ENCODE results near the gene CCNL1.
A peak's percentile ranks its signal among the peaks of the same experiment; 100 is the strongest.

The CCNL1 gene

GRCh38 chr3:157176934-157177333, 17.0 kb upstream of the CCNL1 start:
- no peak overlapping the region for H3K4me2 ChIP-seq (ENCODE audit: low read length)
- no peaks in the 10 kb centered on the region for H3K9me2 ChIP-seq (ENCODE audit: low read depth, low read length)
- no peak overlapping the region for H2AFZ ChIP-seq (ENCODE audit: low read length)
- H3K9me3 ChIP-seq (ENCODE audit: low read length) = peaks cover 11% of the 10 kb centered on the region
- no peak overlapping the region for H3K9ac ChIP-seq (ENCODE audit: low read length)
- 0 out of 2 replicates have a peak, but pooled peaks cover 3% of the 10 kb centered on the region for H3F3A ChIP-seq (ENCODE audit: insufficient read depth, low read length)
- H3K4me1 ChIP-seq (ENCODE audit: insufficient read depth, low read length, severe bottlenecking) = peaks cover 18% of the 10 kb centered on the region
- no peaks in the 10 kb centered on the region for H3K27me3 ChIP-seq (ENCODE audit: insufficient read depth, low read length)
- H3K27ac ChIP-seq (ENCODE audit: low read depth, low read length, poor library complexity, severe bottlenecking) = no peak overlapping the region
- H3K79me2 ChIP-seq (ENCODE audit: insufficient read depth, low read length) = peaks cover 25% of the 10 kb centered on the region
- H3K4me3 ChIP-seq (ENCODE audit: low read depth, low read length, poor library complexity, severe bottlenecking) = no peak overlapping the region
- H3K36me3 ChIP-seq (ENCODE audit: insufficient read depth, low read length) = peaks cover 13% of the 10 kb centered on the region
- TF ChIP-seq CTCF (IDR thresholded peaks at IDR 0.05; ENCODE audit: low read length) = no peak
- TF ChIP-seq EZH2 (IDR thresholded peaks at IDR 0.05; ENCODE audit: borderline replicate concordance, low read length) = no peak
- H4K20me1 ChIP-seq (ENCODE audit: insufficient read depth, low read length) = no peaks in the 10 kb centered on the region

- no peak for TF ChIP-seq CTCF (IDR thresholded peaks at IDR 0.05; ENCODE audit: low read length)
- TF ChIP-seq EZH2 (IDR thresholded peaks at IDR 0.05; ENCODE audit: borderline replicate concordance, low read length) = no peak
- Histone ChIP-seq H3K27ac (ENCODE audit: low read depth, low read length, poor library complexity, severe bottlenecking) (peak overlapping the region; percentile 69), H3K4me1 (ENCODE audit: insufficient read depth, low read length, severe bottlenecking) (peaks cover 18% of the 10 kb centered on the region), H3K4me2 (ENCODE audit: low read length) (peak overlapping the region; percentile 93), H3F3A (ENCODE audit: insufficient read depth, low read length) (0 out of 2 replicates have a peak, but pooled peaks cover under 1% of the 10 kb centered on the region), H3K9me2 (ENCODE audit: low read depth, low read length) (no peaks in the 10 kb centered on the region), H3K9ac (ENCODE audit: low read length) (peak overlapping the region; percentile 69), H4K20me1 (ENCODE audit: insufficient read depth, low read length) (no peaks in the 10 kb centered on the region), H3K4me3 (ENCODE audit: low read depth, low read length, poor library complexity, severe bottlenecking) (peak overlapping the region; percentile 66), H2AFZ (ENCODE audit: low read length) (no peak overlapping the region), H3K79me2 (ENCODE audit: insufficient read depth, low read length) (peaks cover 25% of the 10 kb centered on the region), H3K27me3 (ENCODE audit: insufficient read depth, low read length) (no peaks in the 10 kb centered on the region), H3K9me3 (ENCODE audit: low read length) (peaks cover 6% of the 10 kb centered on the region), H3K36me3 (ENCODE audit: insufficient read depth, low read length) (peaks cover 13% of the 10 kb centered on the region)
Measured at GRCh38 chr3:157175691-157176507, 16.0 kb upstream of the CCNL1 start.

GRCh38 chr3:157174649-157175498, 14.9 kb upstream of the CCNL1 start:
- Histone ChIP-seq H3K79me2 (ENCODE audit: insufficient read depth, low read length) (peaks cover 25% of the 10 kb centered on the region), H3K4me3 (ENCODE audit: low read depth, low read length, poor library complexity, severe bottlenecking) (peak overlapping the region; percentile 66), H3F3A (ENCODE audit: insufficient read depth, low read length) (no peaks in the 10 kb centered on the region), H3K9me2 (ENCODE audit: low read depth, low read length) (no peaks in the 10 kb centered on the region), H3K27me3 (ENCODE audit: insufficient read depth, low read length) (no peaks in the 10 kb centered on the region), H2AFZ (ENCODE audit: low read length) (peak overlapping the region; percentile 37), H3K9ac (ENCODE audit: low read length) (peak overlapping the region; percentile 87), H3K9me3 (ENCODE audit: low read length) (peaks cover 6% of the 10 kb centered on the region), H3K27ac (ENCODE audit: low read depth, low read length, poor library complexity, severe bottlenecking) (peak overlapping the region; percentile 83), H3K4me1 (ENCODE audit: insufficient read depth, low read length, severe bottlenecking) (peaks cover 18% of the 10 kb centered on the region), H3K36me3 (ENCODE audit: insufficient read depth, low read length) (peaks cover 13% of the 10 kb centered on the region), H4K20me1 (ENCODE audit: insufficient read depth, low read length) (no peaks in the 10 kb centered on the region), H3K4me2 (ENCODE audit: low read length) (peak overlapping the region; percentile 93)
- no peak for TF ChIP-seq EZH2 (IDR thresholded peaks at IDR 0.05; ENCODE audit: borderline replicate concordance, low read length)
- TF ChIP-seq CTCF (IDR thresholded peaks at IDR 0.05; ENCODE audit: low read length) = no peak
